Measurements from ENCODE around the gene EIF4E2.

- TF ChIP-seq POLR2AphosphoS5 (IDR thresholded peaks at IDR 0.05) (no peak), POLR2A (IDR thresholded peaks at IDR 0.05) (no peak)
These were observed 23.4 kb downstream of the EIF4E2 start for GRCh38 chr2:232573771-232574435.
